ENCODE data around the gene FAM114A2. TPM values are rescaled to one million over a fixed set of nuclear protein-coding genes. Genes with fewer than 3 reads are reported as not detected.

The FAM114A2 gene
- total and polyA plus RNA-seq, 4 experiments from 2014 or later = 18.2 to 45.5 (median 29.8) TPM

GRCh38 chr5:153968761-153969562, 69.7 kb downstream of the FAM114A2 start:
- Histone ChIP-seq H3K27me3 (ENCODE audit: insufficient read depth, low read length) (no peaks in the 10 kb centered on the region), H3K27ac (ENCODE audit: low read depth, low read length) (no peak overlapping the region), H3K9me3 (ENCODE audit: control insufficient read depth in 1 of 2, low read length in 2 of 2) (no peaks in the 10 kb centered on the region), H3K4me1 (ENCODE audit: insufficient read depth, low read length) (no peaks in the 10 kb centered on the region), H3K4me3 (ENCODE audit: low read length in 2 of 2) (no peak overlapping the region), H3K36me3 (ENCODE audit: insufficient read depth, low read length) (no peaks in the 10 kb centered on the region)
- DNase-seq = no peak
- no peak overlapping the region for H3K4me3 Mint-ChIP-seq
- H3K36me3 Mint-ChIP-seq = no peaks in the 10 kb centered on the region
- intact Hi-C loops (cut with micrococcal nuclease) = no loop called here
- H3K27me3 Mint-ChIP-seq = peaks cover 3 to 6% of the 10 kb centered on the region in 2 donors
- H3K4me1 Mint-ChIP-seq = no peaks in the 10 kb centered on the region
- no peaks in the 10 kb centered on the region for H3K9me3 Mint-ChIP-seq
- no peak overlapping the region for H3K27ac Mint-ChIP-seq
- POLR2A ChIA-PET (ENCODE audit: partially characterized antibody) = no interaction called here
- CTCF ChIA-PET (ENCODE audit: partially characterized antibody) = interaction anchor here (5.7 kb wide), 1 partner anchor 6 kb away, joined by 34 read pairs; no protein-coding TSS in a partner anchor

GRCh38 chr5:153964880-153965645, 73.6 kb downstream of the FAM114A2 start:
- Mint-ChIP-seq H3K4me3 (no peak overlapping the region), H3K27me3 (peaks cover 3 to 6% of the 10 kb centered on the region in 2 donors), H3K36me3 (no peaks in the 10 kb centered on the region), H3K4me1 (peaks cover 6 to 12% (median 8%) of the 10 kb centered on the region in 4 donors), H3K27ac (peak overlapping the region in 1 of 7 donors; percentile 7), H3K9me3 (no peaks in the 10 kb centered on the region)
- no peaks in the 10 kb centered on the region for H3K27me3 ChIP-seq (ENCODE audit: insufficient read depth, low read length)
- CTCF ChIA-PET (ENCODE audit: partially characterized antibody) = interaction anchor here (0.5 to 5.7 kb wide), 12 partner anchors 9 to 1433 kb away, joined by 3 to 34 read pairs (median 4); no protein-coding TSS in a partner anchor
- no peaks in the 10 kb centered on the region for H3K36me3 ChIP-seq (ENCODE audit: insufficient read depth, low read length)
- POLR2A ChIA-PET (ENCODE audit: partially characterized antibody) = interaction anchor here (0.8 kb wide), 1 partner anchor 226 kb away, joined by 3 read pairs; the partner anchor contains the start of gene GALNT10
- H3K4me3 ChIP-seq (ENCODE audit: low read length in 2 of 2) = no peak overlapping the region
- no peak overlapping the region for H3K27ac ChIP-seq (ENCODE audit: low read depth, low read length)
- DNase-seq = peak in 4 of 5 donors; percentile 7 to 30 (median 18)
- no peaks in the 10 kb centered on the region for H3K9me3 ChIP-seq (ENCODE audit: control insufficient read depth in 1 of 2, low read length in 2 of 2)
- intact Hi-C loops (cut with micrococcal nuclease) = no loop called here
- H3K4me1 ChIP-seq (ENCODE audit: insufficient read depth, low read length) = no peaks in the 10 kb centered on the region

GRCh38 chr5:153964191-153964879, 74.4 kb downstream of the FAM114A2 start:
- H3K27ac Mint-ChIP-seq = no peak overlapping the region
- intact Hi-C loops (cut with micrococcal nuclease) = no loop called here
- POLR2A ChIA-PET (ENCODE audit: partially characterized antibody) = no interaction called here

GRCh38 chr5:153960269-153961215, 78.2 kb downstream of the FAM114A2 start:
- CTCF ChIA-PET (ENCODE audit: partially characterized antibody) = interaction anchor here (1.1 to 2.2 kb wide), 2 partner anchors 9 to 14 kb away, joined by 3 to 5 read pairs; no protein-coding TSS in a partner anchor
- POLR2A ChIA-PET (ENCODE audit: partially characterized antibody) = no interaction called here

More at GRCh38 chr5:153964191-153964879, 74.4 kb downstream of the FAM114A2 start:
- H3K27me3 Mint-ChIP-seq = peaks cover 3 to 6% of the 10 kb centered on the region in 2 donors
- no peaks in the 10 kb centered on the region for H3K9me3 Mint-ChIP-seq
- H3K27me3 ChIP-seq (ENCODE audit: insufficient read depth, low read length) = no peaks in the 10 kb centered on the region
- H3K36me3 ChIP-seq (ENCODE audit: insufficient read depth, low read length) = no peaks in the 10 kb centered on the region
- H3K9me3 ChIP-seq (ENCODE audit: control insufficient read depth in 1 of 2, low read length in 2 of 2) = no peaks in the 10 kb centered on the region
- no peaks in the 10 kb centered on the region for H3K4me1 ChIP-seq (ENCODE audit: insufficient read depth, low read length)
- no peak overlapping the region for H3K4me3 Mint-ChIP-seq
- no peak overlapping the region for H3K4me3 ChIP-seq (ENCODE audit: low read length in 2 of 2)
- H3K4me1 Mint-ChIP-seq = peaks cover 6 to 15% (median 8%) of the 10 kb centered on the region in 4 donors
- CTCF ChIA-PET (ENCODE audit: partially characterized antibody) = interaction anchor here (0.5 to 5.7 kb wide), 11 partner anchors 8 to 1432 kb away, joined by 3 to 34 read pairs (median 4); no protein-coding TSS in a partner anchor
- H3K27ac ChIP-seq (ENCODE audit: low read depth, low read length) = no peak overlapping the region
- H3K36me3 Mint-ChIP-seq = no peaks in the 10 kb centered on the region
- DNase-seq = no peak

GRCh38 chr5:153959134-153959957, 79.4 kb downstream of the FAM114A2 start:
- H3K27ac Mint-ChIP-seq = no peak overlapping the region
- no peak for DNase-seq
- CTCF ChIA-PET (ENCODE audit: partially characterized antibody) = interaction anchor here (2.2 kb wide), 1 partner anchor 15 kb away, joined by 5 read pairs; no protein-coding TSS in a partner anchor
- H3K27ac ChIP-seq (ENCODE audit: low read depth, low read length) = no peak overlapping the region
- intact Hi-C loops (cut with micrococcal nuclease) = no loop called here
- H3K36me3 ChIP-seq (ENCODE audit: insufficient read depth, low read length) = no peaks in the 10 kb centered on the region
- peaks cover 0 to 2% of the 10 kb centered on the region in 2 donors for H3K27me3 Mint-ChIP-seq
- no peaks in the 10 kb centered on the region for H3K27me3 ChIP-seq (ENCODE audit: insufficient read depth, low read length)
- no peaks in the 10 kb centered on the region for H3K36me3 Mint-ChIP-seq
- peaks cover 6 to 15% (median 8%) of the 10 kb centered on the region in 4 donors for H3K4me1 Mint-ChIP-seq
- no peak overlapping the region for H3K4me3 ChIP-seq (ENCODE audit: low read length in 2 of 2)
- peaks cover 0 to 2% (median 0%) of the 10 kb centered on the region in 8 donors for H3K9me3 Mint-ChIP-seq
- POLR2A ChIA-PET (ENCODE audit: partially characterized antibody) = no interaction called here
- no peak overlapping the region for H3K4me3 Mint-ChIP-seq
- no peaks in the 10 kb centered on the region for H3K9me3 ChIP-seq (ENCODE audit: control insufficient read depth in 1 of 2, low read length in 2 of 2)
- H3K4me1 ChIP-seq (ENCODE audit: insufficient read depth, low read length) = no peaks in the 10 kb centered on the region

More at GRCh38 chr5:153960269-153961215, 78.2 kb downstream of the FAM114A2 start:
- no peaks in the 10 kb centered on the region for H3K27me3 ChIP-seq (ENCODE audit: insufficient read depth, low read length)
- no peaks in the 10 kb centered on the region for H3K36me3 ChIP-seq (ENCODE audit: insufficient read depth, low read length)
- Mint-ChIP-seq H3K4me3 (no peak overlapping the region), H3K9me3 (no peaks in the 10 kb centered on the region), H3K27me3 (peaks cover 0 to 2% of the 10 kb centered on the region in 2 donors), H3K27ac (no peak overlapping the region), H3K4me1 (peaks cover 6 to 15% (median 8%) of the 10 kb centered on the region in 4 donors), H3K36me3 (no peaks in the 10 kb centered on the region)
- no peak overlapping the region for H3K4me3 ChIP-seq (ENCODE audit: low read length in 2 of 2)
- H3K27ac ChIP-seq (ENCODE audit: low read depth, low read length) = no peak overlapping the region
- DNase-seq = no peak
- no peaks in the 10 kb centered on the region for H3K4me1 ChIP-seq (ENCODE audit: insufficient read depth, low read length)
- intact Hi-C loops (cut with micrococcal nuclease) = no loop called here
- no peaks in the 10 kb centered on the region for H3K9me3 ChIP-seq (ENCODE audit: control insufficient read depth in 1 of 2, low read length in 2 of 2)

GRCh38 chr5:153957205-153957604, 81.5 kb downstream of the FAM114A2 start:
- intact Hi-C loops (cut with micrococcal nuclease) = no loop called here
- no peaks in the 10 kb centered on the region for H3K27me3 ChIP-seq (ENCODE audit: insufficient read depth, low read length)
- Mint-ChIP-seq H3K4me1 (peaks cover 6 to 15% (median 8%) of the 10 kb centered on the region in 4 donors), H3K27me3 (peaks cover 0 to 2% of the 10 kb centered on the region in 2 donors), H3K36me3 (no peaks in the 10 kb centered on the region), H3K9me3 (peaks cover 0 to 2% (median 0%) of the 10 kb centered on the region in 8 donors), H3K27ac (no peak overlapping the region), H3K4me3 (no peak overlapping the region)
- H3K27ac ChIP-seq (ENCODE audit: low read depth, low read length) = no peak overlapping the region
- no peak for DNase-seq
- H3K4me1 ChIP-seq (ENCODE audit: insufficient read depth, low read length) = no peaks in the 10 kb centered on the region
- ChIA-PET POLR2A (ENCODE audit: partially characterized antibody) (no interaction called here), CTCF (ENCODE audit: partially characterized antibody) (interaction anchor here (2.9 kb wide), 1 partner anchor 8 kb away, joined by 10 read pairs; no protein-coding TSS in a partner anchor)
- no peaks in the 10 kb centered on the region for H3K36me3 ChIP-seq (ENCODE audit: insufficient read depth, low read length)
- no peak overlapping the region for H3K4me3 ChIP-seq (ENCODE audit: low read length in 2 of 2)
- no peaks in the 10 kb centered on the region for H3K9me3 ChIP-seq (ENCODE audit: control insufficient read depth in 1 of 2, low read length in 2 of 2)
